ENCODE measurements around the gene AGPS.
"Not testable (repeated sequence)": the region's sequence is repeated elsewhere in the genome, so short reads cannot be mapped to it uniquely, and the experiment has no call there.

Gene AGPS

DNA sequence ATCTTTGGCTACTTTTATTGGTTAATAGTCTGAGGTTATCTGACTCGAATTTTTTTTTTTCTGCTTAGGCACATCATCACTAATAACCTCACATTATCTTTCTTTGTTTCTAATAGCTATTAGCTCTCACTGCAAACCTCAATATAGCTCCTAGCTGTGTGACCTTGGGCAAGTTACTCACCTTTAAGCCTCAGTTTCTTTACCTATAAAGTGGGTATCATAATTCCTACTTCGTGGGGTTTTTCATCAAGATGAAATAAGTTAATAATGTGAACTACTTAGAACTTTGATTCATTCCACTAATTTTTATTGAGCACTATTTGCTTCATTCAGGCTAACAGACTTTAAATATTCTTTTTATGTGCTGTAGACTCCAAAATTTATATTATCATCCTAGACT lies 55.5 kb downstream of the AGPS start:
- TF ChIP-seq, protein P1, sequence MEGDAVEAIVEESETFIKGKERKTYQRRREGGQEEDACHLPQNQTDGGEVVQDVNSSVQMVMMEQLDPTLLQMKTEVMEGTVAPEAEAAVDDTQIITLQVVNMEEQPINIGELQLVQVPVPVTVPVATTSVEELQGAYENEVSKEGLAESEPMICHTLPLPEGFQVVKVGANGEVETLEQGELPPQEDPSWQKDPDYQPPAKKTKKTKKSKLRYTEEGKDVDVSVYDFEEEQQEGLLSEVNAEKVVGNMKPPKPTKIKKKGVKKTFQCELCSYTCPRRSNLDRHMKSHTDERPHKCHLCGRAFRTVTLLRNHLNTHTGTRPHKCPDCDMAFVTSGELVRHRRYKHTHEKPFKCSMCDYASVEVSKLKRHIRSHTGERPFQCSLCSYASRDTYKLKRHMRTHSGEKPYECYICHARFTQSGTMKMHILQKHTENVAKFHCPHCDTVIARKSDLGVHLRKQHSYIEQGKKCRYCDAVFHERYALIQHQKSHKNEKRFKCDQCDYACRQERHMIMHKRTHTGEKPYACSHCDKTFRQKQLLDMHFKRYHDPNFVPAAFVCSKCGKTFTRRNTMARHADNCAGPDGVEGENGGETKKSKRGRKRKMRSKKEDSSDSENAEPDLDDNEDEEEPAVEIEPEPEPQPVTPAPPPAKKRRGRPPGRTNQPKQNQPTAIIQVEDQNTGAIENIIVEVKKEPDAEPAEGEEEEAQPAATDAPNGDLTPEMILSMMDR (IDR thresholded peaks at IDR 0.05; ENCODE audit: borderline replicate concordance, extremely low read depth, low read length, poor library complexity, severe bottlenecking) = no peak
- no peak for TF ChIP-seq EZH2 (IDR thresholded peaks at IDR 0.05; ENCODE audit: borderline replicate concordance, low read depth, low read length, severe bottlenecking)
- peaks cover 2% of the 10 kb centered on the region for H3K9me3 ChIP-seq (ENCODE audit: insufficient read depth, low read length, severe bottlenecking)
- H3K79me2 ChIP-seq (ENCODE audit: insufficient read depth, low read length) = no peaks in the 10 kb centered on the region
- no peak overlapping the region for H2AFZ ChIP-seq (ENCODE audit: low read depth, low read length)
- no peaks in the 10 kb centered on the region for H4K20me1 ChIP-seq (ENCODE audit: insufficient read depth, low read length)
- no peaks in the 10 kb centered on the region for H3K4me1 ChIP-seq (ENCODE audit: insufficient read depth, low read length)
- no peak overlapping the region for H3K9ac ChIP-seq (ENCODE audit: low read depth, low read length)
- H3K27ac ChIP-seq (ENCODE audit: low read length) = no peak overlapping the region
- H3K27me3 ChIP-seq (ENCODE audit: insufficient read depth, low read length, poor library complexity) = no peaks in the 10 kb centered on the region
- ATAC-seq (ENCODE audit: insufficient read depth, low read depth) = no peak
- peaks cover 60% of the 10 kb centered on the region for H3K36me3 ChIP-seq (ENCODE audit: insufficient read depth, low read length)
- H3K4me3 ChIP-seq (ENCODE audit: low read depth in 1 of 2, low read length in 2 of 2) = no peak overlapping the region
- no peak for DNase-seq
- H3K4me2 ChIP-seq (ENCODE audit: insufficient read depth, low read length) = no peak overlapping the region

DNA sequence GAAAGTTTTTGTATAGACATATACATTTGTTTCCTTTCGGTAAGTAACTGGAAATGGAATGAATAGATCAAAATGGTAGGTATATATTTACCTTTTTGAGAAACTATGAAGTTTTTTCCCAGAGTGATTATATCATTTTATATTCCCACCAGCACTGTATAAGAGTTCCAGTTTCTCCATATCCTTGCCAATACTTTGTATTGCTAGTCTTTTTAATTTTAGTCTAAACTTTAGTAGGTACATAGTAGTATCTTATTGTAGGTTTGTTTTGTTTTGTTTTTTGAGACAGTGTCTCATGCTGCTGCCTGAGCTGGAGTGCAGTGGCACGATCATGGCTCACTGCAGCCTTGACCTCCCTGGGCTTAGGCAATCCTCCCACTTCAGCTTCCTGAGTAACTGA lies 56.6 kb downstream of the AGPS start:
- H3K9me3 ChIP-seq (ENCODE audit: insufficient read depth, low read length, severe bottlenecking) = peaks cover 2% of the 10 kb centered on the region
- no peaks in the 10 kb centered on the region for H3K79me2 ChIP-seq (ENCODE audit: insufficient read depth, low read length)
- no peak for ATAC-seq (ENCODE audit: insufficient read depth, low read depth)
- H3K27ac ChIP-seq (ENCODE audit: low read length) = no peak overlapping the region
- TF ChIP-seq, protein P1 (IDR thresholded peaks at IDR 0.05; ENCODE audit: borderline replicate concordance, extremely low read depth, low read length, poor library complexity, severe bottlenecking) = no peak
- no peak for TF ChIP-seq EZH2 (IDR thresholded peaks at IDR 0.05; ENCODE audit: borderline replicate concordance, low read depth, low read length, severe bottlenecking)
- no peaks in the 10 kb centered on the region for H3K27me3 ChIP-seq (ENCODE audit: insufficient read depth, low read length, poor library complexity)
- H3K4me1 ChIP-seq (ENCODE audit: insufficient read depth, low read length) = no peaks in the 10 kb centered on the region
- peaks cover 57% of the 10 kb centered on the region for H3K36me3 ChIP-seq (ENCODE audit: insufficient read depth, low read length)
- H3K4me3 ChIP-seq (ENCODE audit: low read depth in 1 of 2, low read length in 2 of 2) = no peak overlapping the region
- no peak overlapping the region for H2AFZ ChIP-seq (ENCODE audit: low read depth, low read length)
- H3K4me2 ChIP-seq (ENCODE audit: insufficient read depth, low read length) = no peak overlapping the region
- no peak overlapping the region for H3K9ac ChIP-seq (ENCODE audit: low read depth, low read length)
- no peak for DNase-seq
- H4K20me1 ChIP-seq (ENCODE audit: insufficient read depth, low read length) = no peaks in the 10 kb centered on the region

DNA sequence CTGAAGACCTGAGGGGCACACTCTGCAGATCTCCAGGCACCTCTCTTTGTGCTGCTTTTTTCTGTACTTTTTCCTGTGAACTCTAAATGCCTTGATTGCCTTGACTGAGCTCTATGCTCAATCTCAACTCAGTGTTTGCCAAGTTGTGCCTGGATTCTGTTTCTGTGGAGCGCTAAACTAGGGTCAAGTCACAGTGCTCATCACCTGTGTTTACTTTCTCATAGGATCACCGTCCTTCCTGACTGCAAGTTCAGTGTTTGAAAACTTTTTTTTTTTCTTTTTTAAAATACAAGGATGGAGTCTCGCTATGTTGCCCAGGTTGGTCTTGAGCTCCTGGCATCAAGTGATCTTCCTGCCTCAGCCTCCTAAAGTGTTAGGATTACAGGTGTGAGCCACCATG lies 62.6 kb downstream of the AGPS start:
- DNase-seq = no peak
- Histone ChIP-seq H3K4me1 (ENCODE audit: insufficient read depth, low read length) (no peaks in the 10 kb centered on the region), H3K9ac (ENCODE audit: low read depth, low read length) (no peak overlapping the region), H4K20me1 (ENCODE audit: insufficient read depth, low read length) (no peaks in the 10 kb centered on the region), H3K36me3 (ENCODE audit: insufficient read depth, low read length) (peaks cover 30% of the 10 kb centered on the region), H3K4me3 (ENCODE audit: low read depth in 1 of 2, low read length in 2 of 2) (no peak overlapping the region), H3K9me3 (ENCODE audit: insufficient read depth, low read length, severe bottlenecking) (no peaks in the 10 kb centered on the region), H3K4me2 (ENCODE audit: insufficient read depth, low read length) (no peak overlapping the region), H2AFZ (ENCODE audit: low read depth, low read length) (no peak overlapping the region), H3K27me3 (ENCODE audit: insufficient read depth, low read length, poor library complexity) (no peaks in the 10 kb centered on the region), H3K79me2 (ENCODE audit: insufficient read depth, low read length) (0 out of 2 replicates have a peak, but pooled peaks cover 2% of the 10 kb centered on the region), H3K27ac (ENCODE audit: low read length) (no peak overlapping the region)
- no peak for TF ChIP-seq EZH2 (IDR thresholded peaks at IDR 0.05; ENCODE audit: borderline replicate concordance, low read depth, low read length, severe bottlenecking)
- TF ChIP-seq, protein P1 (IDR thresholded peaks at IDR 0.05; ENCODE audit: borderline replicate concordance, extremely low read depth, low read length, poor library complexity, severe bottlenecking) = no peak
- no peak for ATAC-seq (ENCODE audit: insufficient read depth, low read depth)

- not testable (repeated sequence) for H3K4me1 ChIP-seq (ENCODE audit: insufficient read depth, low read length); H3K79me2 ChIP-seq (ENCODE audit: insufficient read depth, low read length); H3K9me3 ChIP-seq (ENCODE audit: insufficient read depth, low read length, severe bottlenecking); H2AFZ ChIP-seq (ENCODE audit: low read depth, low read length); H4K20me1 ChIP-seq (ENCODE audit: insufficient read depth, low read length); H3K27me3 ChIP-seq (ENCODE audit: insufficient read depth, low read length, poor library complexity); ATAC-seq (ENCODE audit: insufficient read depth, low read depth); H3K4me3 ChIP-seq (ENCODE audit: low read depth in 1 of 2, low read length in 2 of 2); H3K27ac ChIP-seq (ENCODE audit: low read length); DNase-seq; H3K4me2 ChIP-seq (ENCODE audit: insufficient read depth, low read length); H3K9ac ChIP-seq (ENCODE audit: low read depth, low read length)
- H3K36me3 ChIP-seq (ENCODE audit: insufficient read depth, low read length) = peaks cover 43% of the 10 kb centered on the region
Measured at GRCh38 chr2:177459756-177460155, 67.2 kb downstream of the AGPS start.

All from DND-41 (cell line).